Neural cell (in vitro differentiated cells): ENCODE data around the gene ENGASE.

Experiments
- EZH2 ChIP-seq: fragments of 200-600, 300-800 bp; shearing (Covaris generic), sonication (generic); IDR thresholded peaks from 2 replicates; pipeline ENCODE4 v1.6.1; 2014; ENCODE audit warnings: antibody characterized with exemption, low read length, borderline replicate concordance, mild to moderate bottlenecking; ENCODE audit not compliant: insufficient read depth, poor library complexity, severe bottlenecking
- POLR2AphosphoS5 ChIP-seq: IDR thresholded peaks from 2 replicates; pipeline ENCODE4 v1.6.1; 2012
- SMC3 ChIP-seq: fragments of 450-650 bp; conservative IDR thresholded peaks from 2 replicates; pipeline ENCODE4 v1.6.1; 2014; ENCODE audit warnings: antibody characterized with exemption, mild to moderate bottlenecking, moderate library complexity; ENCODE audit not compliant: poor library complexity
- TAF1 ChIP-seq: IDR thresholded peaks from 2 replicates; pipeline ENCODE4 v1.6.1; 2012; ENCODE audit warnings: low read depth
- TF ChIP-seq, protein P1 (sequence below): fragments of 450-650 bp; IDR thresholded peaks from 2 replicates; pipeline ENCODE4 v1.5.1; 2014; ENCODE audit warnings: antibody characterized with exemption, mild to moderate bottlenecking, moderate library complexity; ENCODE audit not compliant: poor library complexity, severe bottlenecking
- TF ChIP-seq, protein P2 (sequence below): IDR thresholded peaks from 2 replicates; pipeline ENCODE4 v1.6.1; 2012; ENCODE audit warnings: borderline replicate concordance

DNA sequence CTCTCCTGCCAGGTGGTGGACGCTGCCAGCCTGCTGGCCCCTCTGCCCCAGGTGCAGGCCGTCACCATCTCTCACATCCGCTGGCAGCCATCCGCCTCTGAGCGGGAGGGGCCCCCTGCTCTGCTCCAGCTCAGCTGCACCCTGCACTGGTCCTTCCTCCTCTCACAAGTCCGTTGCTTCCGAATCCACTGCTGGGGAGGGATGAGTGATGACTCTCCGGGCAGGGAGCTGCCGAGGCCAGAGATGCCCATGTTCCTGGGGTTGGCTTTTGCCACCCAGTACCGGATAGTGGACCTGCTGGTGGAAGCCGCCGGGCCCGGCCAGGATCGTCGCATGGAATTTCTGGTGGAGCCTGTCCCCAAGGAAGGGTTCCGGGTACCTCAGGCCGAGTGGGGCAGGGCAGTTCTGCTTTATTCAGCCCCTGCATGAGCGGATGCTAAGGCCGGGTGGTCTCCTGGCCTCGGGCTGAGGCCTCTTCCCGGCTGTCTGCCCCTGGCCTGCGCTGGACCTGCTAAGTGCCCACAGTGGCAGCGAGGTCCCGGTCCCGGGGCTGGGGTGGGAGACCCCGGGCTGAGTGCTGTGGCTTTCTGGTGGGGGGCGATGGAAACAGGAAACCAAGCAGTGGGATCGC is 11.4 kb downstream of the ENGASE start:
- no peak for TF ChIP-seq POLR2AphosphoS5
- TF ChIP-seq, protein P1, sequence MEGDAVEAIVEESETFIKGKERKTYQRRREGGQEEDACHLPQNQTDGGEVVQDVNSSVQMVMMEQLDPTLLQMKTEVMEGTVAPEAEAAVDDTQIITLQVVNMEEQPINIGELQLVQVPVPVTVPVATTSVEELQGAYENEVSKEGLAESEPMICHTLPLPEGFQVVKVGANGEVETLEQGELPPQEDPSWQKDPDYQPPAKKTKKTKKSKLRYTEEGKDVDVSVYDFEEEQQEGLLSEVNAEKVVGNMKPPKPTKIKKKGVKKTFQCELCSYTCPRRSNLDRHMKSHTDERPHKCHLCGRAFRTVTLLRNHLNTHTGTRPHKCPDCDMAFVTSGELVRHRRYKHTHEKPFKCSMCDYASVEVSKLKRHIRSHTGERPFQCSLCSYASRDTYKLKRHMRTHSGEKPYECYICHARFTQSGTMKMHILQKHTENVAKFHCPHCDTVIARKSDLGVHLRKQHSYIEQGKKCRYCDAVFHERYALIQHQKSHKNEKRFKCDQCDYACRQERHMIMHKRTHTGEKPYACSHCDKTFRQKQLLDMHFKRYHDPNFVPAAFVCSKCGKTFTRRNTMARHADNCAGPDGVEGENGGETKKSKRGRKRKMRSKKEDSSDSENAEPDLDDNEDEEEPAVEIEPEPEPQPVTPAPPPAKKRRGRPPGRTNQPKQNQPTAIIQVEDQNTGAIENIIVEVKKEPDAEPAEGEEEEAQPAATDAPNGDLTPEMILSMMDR, result no peak
- TF ChIP-seq, protein P2, sequence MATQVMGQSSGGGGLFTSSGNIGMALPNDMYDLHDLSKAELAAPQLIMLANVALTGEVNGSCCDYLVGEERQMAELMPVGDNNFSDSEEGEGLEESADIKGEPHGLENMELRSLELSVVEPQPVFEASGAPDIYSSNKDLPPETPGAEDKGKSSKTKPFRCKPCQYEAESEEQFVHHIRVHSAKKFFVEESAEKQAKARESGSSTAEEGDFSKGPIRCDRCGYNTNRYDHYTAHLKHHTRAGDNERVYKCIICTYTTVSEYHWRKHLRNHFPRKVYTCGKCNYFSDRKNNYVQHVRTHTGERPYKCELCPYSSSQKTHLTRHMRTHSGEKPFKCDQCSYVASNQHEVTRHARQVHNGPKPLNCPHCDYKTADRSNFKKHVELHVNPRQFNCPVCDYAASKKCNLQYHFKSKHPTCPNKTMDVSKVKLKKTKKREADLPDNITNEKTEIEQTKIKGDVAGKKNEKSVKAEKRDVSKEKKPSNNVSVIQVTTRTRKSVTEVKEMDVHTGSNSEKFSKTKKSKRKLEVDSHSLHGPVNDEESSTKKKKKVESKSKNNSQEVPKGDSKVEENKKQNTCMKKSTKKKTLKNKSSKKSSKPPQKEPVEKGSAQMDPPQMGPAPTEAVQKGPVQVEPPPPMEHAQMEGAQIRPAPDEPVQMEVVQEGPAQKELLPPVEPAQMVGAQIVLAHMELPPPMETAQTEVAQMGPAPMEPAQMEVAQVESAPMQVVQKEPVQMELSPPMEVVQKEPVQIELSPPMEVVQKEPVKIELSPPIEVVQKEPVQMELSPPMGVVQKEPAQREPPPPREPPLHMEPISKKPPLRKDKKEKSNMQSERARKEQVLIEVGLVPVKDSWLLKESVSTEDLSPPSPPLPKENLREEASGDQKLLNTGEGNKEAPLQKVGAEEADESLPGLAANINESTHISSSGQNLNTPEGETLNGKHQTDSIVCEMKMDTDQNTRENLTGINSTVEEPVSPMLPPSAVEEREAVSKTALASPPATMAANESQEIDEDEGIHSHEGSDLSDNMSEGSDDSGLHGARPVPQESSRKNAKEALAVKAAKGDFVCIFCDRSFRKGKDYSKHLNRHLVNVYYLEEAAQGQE, result no peak
- TF ChIP-seq TAF1, result no peak
- no peak for TF ChIP-seq SMC3
- no peak for TF ChIP-seq EZH2
